Nephron (organoid): ENCODE measurements around the gene RAB44.
"Not testable (repeated sequence)": the region's sequence is repeated elsewhere in the genome, so short reads cannot be mapped to it uniquely, and the experiment has no call there.

Source experiments
- H3K27ac Mint-ChIP-seq, 3 experiments: 2 replicates each; pipeline ENCODE4 v1.8.0; 2020; ENCODE audit warnings: mixed read lengths in 3 of 3, mild to moderate bottlenecking in 2 of 3, moderate library complexity in 1 of 3
- H3K27me3 Mint-ChIP-seq: 2 replicates; pipeline ENCODE4 v1.8.0; 2021; ENCODE audit warnings: low read depth, mild to moderate bottlenecking, moderate library complexity, mixed read lengths
- H3K36me3 Mint-ChIP-seq: 2 replicates; pipeline ENCODE4 v1.8.0; 2020; ENCODE audit warnings: low read depth, mixed read lengths
- H3K4me1 Mint-ChIP-seq: 2 replicates; pipeline ENCODE4 v1.8.0; 2020; ENCODE audit warnings: mixed read lengths
- H3K4me3 Mint-ChIP-seq, 3 experiments: 2 replicates each; pipeline ENCODE4 v1.8.0; 2020; ENCODE audit warnings: mild to moderate bottlenecking in 3 of 3, mixed read lengths in 3 of 3, moderate library complexity in 2 of 3
- H3K9me3 Mint-ChIP-seq: 2 replicates; pipeline ENCODE4 v1.8.0; 2020; ENCODE audit warnings: mixed read lengths
- CTCF ChIP-seq, 3 experiments: fragments of 200-600 bp; sonication (generic); IDR thresholded peaks; one replicate each; pipeline ENCODE4 v1.5.0; 2021; ENCODE audit warnings: antibody characterized with exemption in 3 of 3; ENCODE audit not compliant: unreplicated experiment in 3 of 3

The RAB44 gene

GRCh38 chr6:36719126-36719525 lies 21.5 kb downstream of the RAB44 start:
- Mint-ChIP-seq H3K27me3 (peaks cover 15% of the 10 kb centered on the region), H3K36me3 (no peaks in the 10 kb centered on the region), H3K4me3 (no peak overlapping the region), H3K9me3 (no peaks in the 10 kb centered on the region), H3K4me1 (peaks cover 4% of the 10 kb centered on the region), H3K27ac (no peak overlapping the region)
- TF ChIP-seq CTCF (IDR thresholded peaks at IDR 0.05; ENCODE audit: unreplicated experiment in 3 of 3): no peak

DNA sequence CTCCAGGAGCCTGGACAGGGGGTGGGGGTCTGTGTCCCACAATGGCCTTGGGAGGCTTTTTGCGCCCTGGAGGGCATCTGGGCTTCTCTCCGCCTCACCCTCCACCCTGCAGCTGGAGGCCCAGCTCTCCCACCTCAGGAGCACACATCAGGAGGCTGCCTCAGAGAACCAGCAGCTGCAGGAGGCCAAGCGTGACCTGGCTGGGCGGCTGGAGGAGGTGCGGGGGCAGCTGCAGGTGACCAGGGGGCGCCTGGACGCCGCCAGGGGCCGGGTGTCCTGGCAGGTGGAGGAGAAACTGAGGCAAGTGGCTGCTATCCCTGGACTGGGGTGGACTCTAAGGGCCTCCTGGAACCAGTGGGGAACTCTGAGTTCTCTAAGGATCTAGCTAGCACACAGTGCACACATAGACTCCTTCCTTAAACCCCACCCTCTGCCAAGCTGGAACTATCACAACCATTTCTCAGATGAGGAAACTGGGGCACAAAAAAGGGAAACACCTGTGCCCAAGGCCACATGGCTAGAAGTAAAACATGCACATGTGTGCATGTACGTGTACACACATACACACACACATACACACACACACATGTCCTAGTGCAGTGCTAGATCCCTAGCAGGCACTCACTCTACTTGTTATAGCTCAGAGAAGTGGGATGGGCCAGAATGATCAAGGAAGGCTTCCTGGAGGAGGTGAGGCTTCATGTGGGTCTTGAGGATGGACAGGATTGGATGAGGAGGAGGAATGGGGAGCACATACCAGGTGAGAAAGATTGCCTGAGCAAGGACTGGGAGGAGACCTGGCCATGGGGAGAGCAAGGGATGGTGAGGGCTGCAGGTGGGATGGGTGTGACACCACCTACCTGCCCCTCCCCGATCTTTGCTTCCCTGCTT lies 22.9 kb downstream of the RAB44 start:
- Mint-ChIP-seq H3K27me3 (peaks cover 11% of the 10 kb centered on the region), H3K4me3 (no peak overlapping the region)

GRCh38 chr6:36721369-36722140 lies 23.9 kb downstream of the RAB44 start:
- no peak overlapping the region for H3K4me3 Mint-ChIP-seq
- H3K9me3 Mint-ChIP-seq: no peaks in the 10 kb centered on the region
- H3K4me1 Mint-ChIP-seq: peaks cover 8% of the 10 kb centered on the region
- no peaks in the 10 kb centered on the region for H3K36me3 Mint-ChIP-seq
- TF ChIP-seq CTCF (IDR thresholded peaks at IDR 0.05; ENCODE audit: unreplicated experiment in 3 of 3): no peak
- H3K27me3 Mint-ChIP-seq: peaks cover 11% of the 10 kb centered on the region
- H3K27ac Mint-ChIP-seq: no peak overlapping the region

More for the DNA sequence above, 22.9 kb downstream of the RAB44 start:
- Mint-ChIP-seq H3K36me3 (no peaks in the 10 kb centered on the region), H3K9me3 (no peaks in the 10 kb centered on the region), H3K27ac (no peak overlapping the region), H3K4me1 (peaks cover 8% of the 10 kb centered on the region)
- no peak for TF ChIP-seq CTCF (IDR thresholded peaks at IDR 0.05; ENCODE audit: unreplicated experiment in 3 of 3)

DNA sequence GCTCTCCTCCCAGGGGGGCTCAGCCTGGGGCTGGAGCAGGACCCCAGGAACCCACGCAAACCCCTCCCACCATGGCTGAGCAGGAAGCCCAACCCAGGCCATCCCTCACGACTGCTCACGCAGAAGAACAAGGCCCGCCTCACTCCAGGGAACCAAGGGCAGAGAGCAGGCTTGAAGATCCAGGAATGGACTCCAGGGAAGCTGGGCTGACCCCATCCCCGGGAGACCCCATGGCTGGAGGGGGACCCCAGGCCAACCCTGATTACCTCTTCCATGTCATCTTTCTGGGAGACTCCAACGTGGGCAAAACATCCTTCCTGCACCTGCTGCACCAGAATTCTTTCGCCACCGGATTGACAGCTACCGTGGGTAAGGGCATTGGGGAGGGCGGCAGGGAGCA lies 24.7 kb downstream of the RAB44 start:
- H3K4me3 Mint-ChIP-seq: no peak overlapping the region
- no peak for TF ChIP-seq CTCF (IDR thresholded peaks at IDR 0.05; ENCODE audit: unreplicated experiment in 3 of 3)

DNA sequence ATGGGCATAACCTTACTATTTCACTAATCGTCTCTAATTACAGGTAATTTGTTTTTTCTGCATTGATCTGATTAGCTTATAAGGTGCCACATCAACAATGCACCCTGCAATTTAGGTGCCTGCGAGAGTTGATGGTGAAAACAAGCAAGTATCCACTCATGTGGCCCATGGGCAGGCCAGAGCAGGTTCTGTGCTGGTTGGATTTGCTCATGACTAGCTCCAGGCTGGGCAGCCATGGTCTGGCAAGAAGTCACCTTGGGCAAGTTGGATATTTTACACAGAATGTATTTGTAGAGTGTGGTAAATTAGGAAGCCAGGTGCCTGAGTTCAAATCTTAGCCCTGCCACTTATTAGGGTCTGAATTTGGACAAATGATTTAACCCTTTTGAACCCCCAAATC lies 25.3 kb downstream of the RAB44 start:
- H3K4me1 Mint-ChIP-seq: peaks cover 10% of the 10 kb centered on the region
- TF ChIP-seq CTCF (IDR thresholded peaks at IDR 0.05; ENCODE audit: unreplicated experiment in 3 of 3): no peak
- H3K9me3 Mint-ChIP-seq: no peaks in the 10 kb centered on the region
- H3K36me3 Mint-ChIP-seq: no peaks in the 10 kb centered on the region
- peaks cover 14% of the 10 kb centered on the region for H3K27me3 Mint-ChIP-seq
- no peak overlapping the region for H3K4me3 Mint-ChIP-seq
- H3K27ac Mint-ChIP-seq: no peak overlapping the region

More for the DNA sequence above, 24.7 kb downstream of the RAB44 start:
- Mint-ChIP-seq H3K27me3 (peaks cover 14% of the 10 kb centered on the region), H3K9me3 (no peaks in the 10 kb centered on the region), H3K36me3 (no peaks in the 10 kb centered on the region), H3K4me1 (peaks cover 8% of the 10 kb centered on the region), H3K27ac (no peak overlapping the region)

DNA sequence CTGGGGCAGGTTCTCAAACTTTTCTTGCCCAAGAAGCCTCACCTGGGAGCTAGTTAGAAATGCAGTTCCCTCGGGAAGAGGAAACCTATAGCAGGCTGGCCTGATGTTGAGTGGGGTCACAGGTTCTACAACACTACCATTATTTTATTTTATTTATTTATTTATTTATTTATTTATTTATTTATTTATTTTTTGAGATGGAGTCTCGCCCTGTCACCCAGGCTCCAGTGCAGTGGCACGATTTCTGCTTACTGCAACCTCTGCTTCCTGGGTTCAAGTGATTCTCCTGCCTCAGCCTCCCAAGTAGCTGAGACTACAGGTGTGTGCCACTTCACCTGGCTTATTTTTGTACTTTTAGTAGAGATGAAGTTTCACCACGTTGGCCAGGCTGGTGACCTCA lies 26.4 kb downstream of the RAB44 start:
- H3K27ac Mint-ChIP-seq, H3K4me3 Mint-ChIP-seq, H3K36me3 Mint-ChIP-seq, H3K9me3 Mint-ChIP-seq: not testable (repeated sequence)
- Mint-ChIP-seq H3K4me1 (peaks cover 16% of the 10 kb centered on the region), H3K27me3 (peaks cover 13% of the 10 kb centered on the region)
